ENCODE data around the gene LRRFIP1. TPM values are rescaled to one million over a fixed set of nuclear protein-coding genes. Genes with fewer than 3 reads are reported as not detected.

LRRFIP1 gene
- total RNA-seq, 4 donors from 2014 or later: 142 to 213 (median 191) TPM

GRCh38 chr2:237708491-237708890 lies 81.1 kb downstream of the LRRFIP1 start:
- 95% methylated on average over 18 of the region's 27 CpGs for WGBS
- no peak overlapping the region for H3K4me3 ChIP-seq
- intact Hi-C loops (cut with DNase I): no loop called here
- H3K4me1 ChIP-seq: peaks cover 73 to 87% (median 80%) of the 10 kb centered on the region in 4 donors
- TF ChIP-seq CTCF (IDR thresholded peaks at IDR 0.05) (no peak), POLR2AphosphoS5 (IDR thresholded peaks at IDR 0.05) (no peak), EP300 (IDR thresholded peaks at IDR 0.05) (no peak)
- peaks cover 0 to 41% (median 28%) of the 10 kb centered on the region in 4 donors for H3K36me3 ChIP-seq
- no peaks in the 10 kb centered on the region for H3K27me3 ChIP-seq
- no peaks in the 10 kb centered on the region for H3K9me3 ChIP-seq
- H3K27ac ChIP-seq (replicated peaks in 1 of 4): peak overlapping the region; percentile 79 to 100 (median 98)
- DNase-seq (ENCODE audit: extremely low spot score): no peak

GRCh38 chr2:237708961-237709360 lies 81.6 kb downstream of the LRRFIP1 start:
- TF ChIP-seq EP300 (IDR thresholded peaks at IDR 0.05) (no peak), POLR2AphosphoS5 (IDR thresholded peaks at IDR 0.05) (no peak), CTCF (IDR thresholded peaks at IDR 0.05) (no peak)
- H3K9me3 ChIP-seq: no peaks in the 10 kb centered on the region
- H3K36me3 ChIP-seq: peaks cover 0 to 41% (median 28%) of the 10 kb centered on the region in 4 donors
- intact Hi-C loops (cut with DNase I): no loop called here
- WGBS: 51% methylated on average over 6 of the region's 6 CpGs
- DNase-seq (ENCODE audit: extremely low spot score): no peak
- H3K27ac ChIP-seq (replicated peaks in 1 of 4): peak overlapping the region; percentile 79 to 100 (median 98)
- no peaks in the 10 kb centered on the region for H3K27me3 ChIP-seq
- peaks cover 70 to 87% (median 80%) of the 10 kb centered on the region in 4 donors for H3K4me1 ChIP-seq
- no peak overlapping the region for H3K4me3 ChIP-seq

GRCh38 chr2:237711458-237712150 lies 84.2 kb downstream of the LRRFIP1 start:
- no peaks in the 10 kb centered on the region for H3K9me3 ChIP-seq
- no peaks in the 10 kb centered on the region for H3K27me3 ChIP-seq
- 96% methylated on average over 31 of the region's 31 CpGs for WGBS
- intact Hi-C loops (cut with DNase I): no loop called here
- DNase-seq (ENCODE audit: extremely low spot score): no peak
- H3K4me1 ChIP-seq: peaks cover 72 to 87% (median 80%) of the 10 kb centered on the region in 4 donors
- no peak for TF ChIP-seq POLR2AphosphoS5 (IDR thresholded peaks at IDR 0.05)
- no peak for TF ChIP-seq EP300 (IDR thresholded peaks at IDR 0.05)
- no peak for TF ChIP-seq CTCF (IDR thresholded peaks at IDR 0.05)
- peaks cover 0 to 41% (median 28%) of the 10 kb centered on the region in 4 donors for H3K36me3 ChIP-seq
- H3K4me3 ChIP-seq: no peak overlapping the region
- peak overlapping the region; percentile 40 to 86 (median 80) for H3K27ac ChIP-seq (replicated peaks in 1 of 4)

GRCh38 chr2:237712477-237713377 lies 85.3 kb downstream of the LRRFIP1 start:
- no peaks in the 10 kb centered on the region for H3K27me3 ChIP-seq
- H3K9me3 ChIP-seq: no peaks in the 10 kb centered on the region
- DNase-seq (ENCODE audit: extremely low spot score): no peak
- 85% methylated on average over 26 of the region's 26 CpGs for WGBS
- peak overlapping the region; percentile 34 to 86 (median 80) for H3K27ac ChIP-seq (replicated peaks in 1 of 4)
- no peak overlapping the region for H3K4me3 ChIP-seq
- peaks cover 0 to 43% (median 28%) of the 10 kb centered on the region in 4 donors for H3K36me3 ChIP-seq
- intact Hi-C loops (cut with DNase I): no loop called here
- TF ChIP-seq POLR2AphosphoS5 (IDR thresholded peaks at IDR 0.05): no peak
- no peak for TF ChIP-seq EP300 (IDR thresholded peaks at IDR 0.05)
- TF ChIP-seq POLR2A (IDR thresholded peaks at IDR 0.05; ENCODE audit: low read depth): no peak
- no peak for TF ChIP-seq CTCF (IDR thresholded peaks at IDR 0.05)
- H3K4me1 ChIP-seq: peaks cover 72 to 87% (median 78%) of the 10 kb centered on the region in 4 donors

All from esophagus muscularis mucosa (tissue), 4 donors.